SKM-1 treated with dmso at 0.1 percent for 144 hours (cell line): ENCODE results near the gene MIS18BP1.
"Not testable (repeated sequence)": the region's sequence is repeated elsewhere in the genome, so short reads cannot be mapped to it uniquely, and the experiment has no call there.

Source experiments
- DNase-seq: peaks from one replicate; lab custom pipeline; 2025; ENCODE audit not compliant: unreplicated experiment; lab: John Stamatoyannopoulos, UW

MIS18BP1 gene

DNA sequence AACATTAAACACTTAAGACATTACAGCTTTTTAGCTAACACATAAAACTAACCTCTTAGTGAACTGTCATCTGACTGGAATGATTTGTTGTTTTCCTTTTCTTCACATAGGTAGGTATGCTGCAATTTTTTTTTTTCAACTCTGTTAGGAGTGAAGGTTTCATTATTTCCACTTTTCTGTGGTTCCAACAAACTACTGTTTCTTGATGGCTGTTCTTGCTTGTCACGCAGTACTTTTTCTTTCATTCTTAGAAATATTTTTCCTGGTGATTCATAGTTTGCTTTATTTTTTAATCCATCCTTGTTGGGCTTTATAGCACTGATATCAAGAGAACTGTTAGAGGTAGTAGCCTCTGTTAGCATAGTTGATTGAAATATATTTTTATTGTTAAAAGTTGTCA is 6.3 kb downstream of the MIS18BP1 start:
- no peak for DNase-seq

- DNase-seq: no peak
Measured at GRCh38 chr14:45246151-45246550, 6.9 kb downstream of the MIS18BP1 start.

GRCh38 chr14:45242706-45243105 is 10.3 kb downstream of the MIS18BP1 start:
- no peak for DNase-seq

DNA sequence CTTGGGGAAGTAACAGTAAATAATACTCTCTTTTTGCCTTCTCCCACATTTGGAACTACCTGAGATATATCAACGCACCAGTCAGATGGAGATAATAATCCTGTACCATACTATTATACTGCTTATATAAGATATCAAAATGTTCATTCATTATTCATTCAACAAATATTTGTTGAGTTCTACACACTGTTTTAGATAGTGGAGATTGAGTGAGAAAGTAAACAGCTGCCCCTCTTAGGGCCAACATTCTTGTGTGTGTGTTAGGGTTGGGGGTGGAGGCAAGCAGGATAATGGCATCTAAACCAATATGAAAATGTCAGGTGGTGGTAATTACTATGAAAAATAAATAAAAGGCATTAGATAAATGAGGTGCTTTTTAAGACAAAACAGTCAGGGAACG is 14.0 kb downstream of the MIS18BP1 start:
- no peak for DNase-seq

GRCh38 chr14:45227566-45227965 is 25.4 kb downstream of the MIS18BP1 start:
- no peak for DNase-seq

- DNase-seq: no peak
Measured at GRCh38 chr14:45222485-45223262, 30.3 kb downstream of the MIS18BP1 start.

GRCh38 chr14:45214341-45214740 is 38.7 kb downstream of the MIS18BP1 start:
- not testable (repeated sequence) for DNase-seq

DNA sequence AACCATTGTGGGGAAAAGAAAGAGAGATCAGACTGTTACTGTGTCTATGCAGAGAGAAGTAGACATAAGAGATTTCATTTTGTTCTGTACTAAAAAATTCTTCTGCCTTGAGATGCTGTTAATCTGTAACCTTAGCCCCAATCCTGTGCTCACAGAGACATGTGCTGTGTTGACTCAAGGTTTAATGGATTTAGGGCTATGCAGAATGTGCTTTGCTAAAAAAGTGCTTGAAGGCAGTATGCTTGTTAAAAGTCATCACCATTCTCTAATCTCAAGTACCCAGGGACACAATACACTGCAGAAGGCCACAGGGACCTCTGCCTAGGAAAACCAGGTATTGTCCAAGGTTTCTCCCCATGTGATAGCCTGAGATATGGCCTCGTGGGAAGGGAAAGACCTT is 39.3 kb downstream of the MIS18BP1 start:
- not testable (repeated sequence) for DNase-seq

GRCh38 chr14:45212231-45212630 is 40.8 kb downstream of the MIS18BP1 start:
- no peak for DNase-seq

DNA sequence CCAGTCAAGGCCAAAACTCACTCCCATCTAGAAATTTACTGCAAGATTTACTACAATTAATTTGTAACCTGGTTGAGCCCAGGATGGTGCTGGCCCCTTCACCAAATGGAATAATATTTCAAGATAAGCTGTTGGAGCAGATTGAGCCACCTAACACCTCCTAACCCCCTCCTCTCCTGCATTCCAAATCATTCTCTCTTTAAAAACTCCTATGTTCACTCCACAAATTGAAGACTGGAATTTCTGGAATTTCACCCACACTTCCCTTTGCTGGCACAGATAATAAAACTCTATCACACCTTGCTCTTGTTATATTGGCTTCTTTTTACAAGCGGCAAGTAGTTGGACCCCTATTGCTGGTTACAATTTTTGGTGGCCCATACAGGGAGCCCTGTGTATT is 41.7 kb downstream of the MIS18BP1 start:
- no peak for DNase-seq

- no peak for DNase-seq
Measured at GRCh38 chr14:45210159-45210558, 42.8 kb downstream of the MIS18BP1 start.

DNA sequence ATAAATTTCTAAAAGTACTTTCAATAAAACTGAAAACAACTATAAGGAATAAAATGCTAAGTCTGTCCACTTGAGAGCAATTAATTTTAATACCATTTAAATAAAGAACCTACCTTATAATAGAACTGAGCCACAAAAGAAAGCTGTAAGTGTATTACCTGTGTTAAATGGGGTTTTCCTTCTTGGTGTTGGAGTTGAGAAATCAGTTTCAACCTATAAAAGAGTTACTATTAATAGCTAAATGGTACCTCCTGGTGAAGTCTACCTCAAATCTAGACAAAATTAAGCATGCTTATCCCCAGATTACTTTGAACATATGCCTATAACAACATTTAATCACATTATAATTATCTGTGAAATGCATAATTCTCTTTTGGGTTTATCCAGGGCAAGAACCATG is 48.8 kb downstream of the MIS18BP1 start:
- no peak for DNase-seq

DNA sequence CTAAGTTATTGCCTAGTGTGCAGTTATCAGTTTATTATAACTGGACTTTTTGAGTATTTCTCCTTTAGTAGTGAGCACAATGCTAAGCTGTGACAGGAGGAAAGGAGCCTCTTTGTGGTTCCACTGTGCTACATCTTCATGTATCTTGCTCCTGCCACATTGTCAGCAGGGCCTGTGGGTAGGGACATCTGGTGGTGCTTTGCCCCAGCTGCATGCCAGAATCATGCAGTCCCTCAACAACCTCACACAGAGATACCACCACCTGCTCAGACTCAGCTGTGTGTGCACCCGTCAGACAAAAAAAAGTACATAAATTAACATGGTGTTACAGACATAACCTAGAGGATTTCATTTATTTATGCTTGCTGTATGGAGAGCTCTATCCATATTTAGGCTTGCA is 51.1 kb downstream of the MIS18BP1 start:
- no peak for DNase-seq

GRCh38 chr14:45199230-45199629 is 53.8 kb downstream of the MIS18BP1 start:
- no peak for DNase-seq

DNA sequence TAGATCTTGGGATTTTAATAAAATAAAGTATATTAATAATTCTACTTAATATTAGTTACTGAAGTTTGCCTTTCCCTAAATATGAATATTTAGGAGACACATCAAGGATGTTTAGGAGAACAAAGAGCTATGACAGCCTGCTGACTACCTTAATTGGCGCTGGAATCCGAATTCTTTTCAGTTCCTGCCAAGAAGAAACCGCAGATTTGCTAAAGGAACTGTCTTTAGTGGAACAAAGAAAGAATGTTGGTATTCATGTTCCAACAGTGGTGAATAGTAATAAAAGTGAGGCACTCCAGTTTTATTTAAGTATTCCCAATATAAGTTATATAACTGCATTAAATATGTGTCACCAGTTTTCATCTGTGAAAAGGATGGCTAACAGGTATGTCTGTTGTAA is 54.5 kb downstream of the MIS18BP1 start:
- no peak for DNase-seq

DNA sequence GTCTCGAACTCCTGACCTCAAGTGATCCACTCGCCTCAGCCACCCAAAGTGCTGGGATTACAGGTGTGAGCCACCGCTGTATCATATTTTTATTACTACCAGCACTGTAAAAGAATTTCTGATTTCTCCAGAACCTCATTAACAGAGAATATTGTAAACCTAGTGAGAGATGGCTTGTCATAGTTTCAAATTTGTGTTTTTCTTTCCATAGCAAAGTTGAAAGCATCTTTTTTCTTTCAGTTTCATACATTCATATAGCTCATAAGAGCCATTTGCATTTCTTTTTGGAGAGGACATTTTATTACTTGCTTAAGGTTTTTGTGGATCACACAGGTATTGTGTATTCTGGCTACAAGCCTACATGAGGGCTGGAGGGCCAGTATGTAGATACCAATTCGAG is 58.0 kb downstream of the MIS18BP1 start:
- no peak for DNase-seq

DNA sequence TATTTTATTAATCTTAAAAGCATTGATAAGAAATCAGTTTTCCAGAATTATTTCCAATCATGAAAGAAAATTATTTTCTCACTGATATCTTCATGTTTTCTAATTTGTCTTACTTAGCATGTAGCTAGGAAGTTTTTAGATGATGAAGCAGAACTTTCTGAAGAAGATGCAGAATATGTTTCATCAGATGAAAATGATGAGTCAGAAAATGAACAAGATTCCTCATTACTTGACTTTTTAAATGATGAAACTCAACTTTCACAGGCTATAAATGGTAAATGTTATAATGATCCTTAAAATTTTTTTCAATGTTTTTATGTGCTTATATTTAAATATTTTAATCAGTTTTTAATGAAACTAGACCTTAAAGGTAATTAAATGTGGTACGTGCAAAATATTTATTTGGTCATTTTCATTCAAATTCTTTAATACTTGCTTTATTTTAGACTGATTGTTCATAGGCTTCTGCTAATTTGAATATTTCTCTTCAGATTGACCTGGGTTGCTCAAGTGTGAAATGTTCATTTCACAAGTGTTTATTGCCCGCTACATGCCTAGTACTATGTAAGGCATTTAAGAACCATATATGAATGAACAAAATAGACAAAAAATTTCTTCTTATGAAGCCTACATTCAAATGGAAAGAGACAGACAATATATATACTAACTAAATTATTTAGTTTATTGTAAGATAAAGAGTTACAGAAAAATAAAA is 67.7 kb downstream of the MIS18BP1 start:
- DNase-seq: no peak

DNA sequence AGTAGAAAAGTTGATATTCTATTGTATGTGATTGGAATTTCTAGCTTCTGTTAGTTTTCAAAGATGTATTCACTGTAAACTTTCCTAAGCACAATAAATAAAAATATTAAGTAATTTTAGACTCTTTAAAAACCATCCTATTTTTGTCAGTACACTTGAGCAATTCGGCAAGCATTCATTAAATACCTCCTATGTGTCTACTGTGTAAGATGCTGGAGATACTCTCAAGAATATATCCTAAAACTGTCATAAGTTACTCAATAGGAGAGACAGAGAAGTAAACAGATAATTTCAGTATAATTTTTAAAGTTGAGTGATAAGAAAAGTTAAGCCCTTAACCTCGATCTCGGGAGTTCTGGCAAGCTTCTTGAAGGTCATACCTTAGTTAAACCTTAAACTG is 71.2 kb downstream of the MIS18BP1 start:
- DNase-seq: no peak

- DNase-seq: no peak
Measured at GRCh38 chr14:45181329-45181728, 71.7 kb downstream of the MIS18BP1 start.

- no peak for DNase-seq
Measured at GRCh38 chr14:45177076-45177475, 75.9 kb downstream of the MIS18BP1 start.

DNA sequence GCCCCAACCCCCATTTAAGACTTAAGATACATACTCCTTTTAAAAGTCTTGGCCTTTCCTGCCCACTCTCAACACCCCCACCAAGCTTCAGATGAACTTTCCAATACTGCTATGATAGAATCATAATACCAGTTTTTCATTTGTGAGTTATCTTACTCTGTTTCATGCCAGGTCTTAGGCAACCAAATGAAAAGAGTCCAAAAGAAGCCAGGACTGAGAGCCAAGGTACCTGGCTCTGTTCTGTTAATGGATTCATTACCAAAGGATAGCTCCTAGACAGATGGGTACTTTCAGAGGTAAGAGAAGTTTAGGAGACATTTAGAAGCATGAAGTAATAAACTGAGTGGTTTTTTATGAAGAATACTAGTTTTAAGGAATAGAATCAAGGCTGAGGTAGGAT is 83.1 kb downstream of the MIS18BP1 start:
- no peak for DNase-seq

DNA sequence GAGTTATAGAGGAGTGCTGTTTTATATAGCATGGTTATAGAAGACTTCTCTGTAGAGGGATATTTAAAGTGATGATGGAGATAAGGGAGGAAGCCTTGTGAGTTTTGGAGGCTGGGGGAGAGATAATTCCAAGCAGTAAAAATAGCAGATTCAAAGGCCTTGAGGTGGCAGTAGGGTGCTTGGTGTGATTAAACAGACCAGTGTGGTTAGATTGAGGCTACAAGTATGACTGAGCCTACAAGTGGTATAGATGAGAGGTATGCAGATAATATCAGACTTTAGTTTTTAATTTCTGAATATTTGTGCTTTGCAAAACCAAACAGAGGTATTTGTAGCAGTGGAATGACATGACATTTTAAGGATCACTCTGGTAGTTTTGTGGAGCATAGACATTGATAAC is 96.9 kb downstream of the MIS18BP1 start:
- no peak for DNase-seq
